Measurements from ENCODE around the gene NEURL4.
"Not testable (repeated sequence)": the region's sequence is repeated elsewhere in the genome, so short reads cannot be mapped to it uniquely, and the experiment has no call there.

Gene NEURL4

DNA sequence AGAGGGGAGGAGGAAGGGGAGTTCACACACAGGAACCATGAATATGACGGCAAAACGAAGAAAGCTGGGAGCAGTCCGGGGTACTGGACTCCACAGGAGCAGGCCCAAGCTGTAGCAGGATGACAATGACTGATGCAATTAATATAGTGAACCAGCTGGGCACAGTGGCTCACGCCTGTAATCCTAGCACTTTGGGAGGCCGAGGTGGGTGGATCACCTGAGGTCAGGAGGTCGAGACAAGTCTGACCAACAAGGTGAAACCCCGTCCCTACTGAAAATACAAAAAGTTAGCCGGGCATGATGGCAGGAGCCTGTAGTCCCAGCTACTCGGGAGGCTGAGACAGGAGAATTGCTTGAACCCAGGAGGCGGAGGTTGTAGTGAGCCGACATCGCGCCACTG is 6.6 kb upstream of the NEURL4 start:
- H3K27me3 Mint-ChIP-seq (ENCODE audit: low read depth); H3K9me3 Mint-ChIP-seq: not testable (repeated sequence)
- Mint-ChIP-seq H3K4me1 (ENCODE audit: low read depth) (peaks cover 38% of the 10 kb centered on the region), H3K4me3 (peak overlapping the region; percentile 97), H3K36me3 (ENCODE audit: low read depth) (peaks cover 18% of the 10 kb centered on the region), H3K27ac (peak overlapping the region; percentile 97)

DNA sequence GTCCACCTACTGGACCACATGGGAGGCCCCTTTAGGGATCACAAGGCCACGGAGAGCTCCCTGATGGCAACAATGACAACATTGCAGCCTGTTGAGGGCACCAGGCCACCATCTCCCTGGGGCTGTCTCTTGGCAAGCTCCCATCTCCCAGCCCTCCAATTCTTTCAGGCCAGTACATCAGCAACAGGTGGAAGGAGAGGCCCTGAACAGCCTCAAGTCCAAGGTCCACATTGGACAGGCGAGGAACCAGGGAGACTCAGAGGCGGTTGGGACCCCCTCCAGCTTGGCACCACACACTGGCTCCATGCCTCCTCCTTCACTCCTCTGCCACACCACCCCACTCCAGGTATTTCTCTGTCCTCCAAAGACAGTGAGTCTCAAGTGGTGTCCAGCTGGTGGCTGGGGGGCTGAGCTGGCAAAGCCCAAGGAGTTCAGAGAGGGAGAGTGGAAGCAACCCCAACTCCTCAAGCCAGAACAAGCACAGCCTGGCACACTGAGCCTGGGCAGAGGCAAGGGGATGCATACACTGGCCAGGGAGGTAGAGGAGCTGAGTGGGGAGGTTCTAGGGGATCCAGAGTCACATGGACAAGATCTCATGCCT is 5.9 kb upstream of the NEURL4 start:
- H3K4me1 Mint-ChIP-seq (ENCODE audit: low read depth) = peaks cover 37% of the 10 kb centered on the region
- H3K27me3 Mint-ChIP-seq (ENCODE audit: low read depth) = no peaks in the 10 kb centered on the region
- H3K36me3 Mint-ChIP-seq (ENCODE audit: low read depth) = peaks cover 16% of the 10 kb centered on the region
- H3K27ac Mint-ChIP-seq = peak overlapping the region; percentile 97
- no peaks in the 10 kb centered on the region for H3K9me3 Mint-ChIP-seq
- peak overlapping the region; percentile 97 for H3K4me3 Mint-ChIP-seq

DNA sequence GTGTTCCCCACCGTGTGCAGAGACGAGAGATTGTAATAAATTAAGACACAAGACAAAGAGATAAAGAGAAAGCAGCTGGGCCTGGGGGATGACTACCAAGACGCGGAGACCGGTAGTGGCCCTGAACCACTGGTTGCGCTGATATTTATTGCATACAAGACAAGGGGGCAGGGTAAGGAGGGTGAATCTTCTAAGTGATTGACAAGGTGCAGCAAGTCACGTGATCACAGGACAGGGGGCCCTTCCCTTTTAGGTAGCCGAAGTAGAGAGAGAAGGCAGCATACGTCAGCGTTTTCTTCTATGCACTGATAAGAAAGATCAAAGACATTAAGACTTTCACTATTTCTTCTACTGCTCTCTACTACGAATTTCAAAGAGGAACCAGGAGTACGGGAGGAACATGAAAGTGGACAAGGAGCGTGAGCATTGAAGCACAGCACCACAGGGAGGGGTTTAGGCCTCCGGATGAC is 3.5 kb upstream of the NEURL4 start:
- H3K27ac Mint-ChIP-seq = peak overlapping the region; percentile 71
- not testable (repeated sequence) for H3K27me3 Mint-ChIP-seq (ENCODE audit: low read depth)
- H3K4me3 Mint-ChIP-seq = peak overlapping the region; percentile 21

DNA sequence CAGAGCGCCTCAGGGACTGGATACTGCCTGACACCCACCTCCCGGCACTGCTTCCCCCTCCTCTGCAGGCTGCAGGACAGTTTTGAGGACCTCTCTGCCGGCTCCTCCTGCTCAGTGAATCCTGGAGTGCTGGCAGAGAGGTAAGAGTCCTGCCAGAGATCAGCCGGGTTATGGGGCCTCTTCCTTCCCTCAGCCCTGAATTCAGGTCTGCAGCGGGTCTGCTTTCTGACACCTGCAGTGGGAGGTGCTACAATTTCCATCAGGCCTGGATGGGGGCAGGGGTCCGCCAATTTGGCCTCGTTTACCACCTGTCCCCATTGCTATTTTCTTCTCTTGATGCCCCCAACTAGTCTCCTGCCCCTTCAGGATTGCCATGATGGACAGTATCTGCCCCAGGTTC is 3.0 kb upstream of the NEURL4 start:
- H3K27ac Mint-ChIP-seq = peak overlapping the region; percentile 71
- no peaks in the 10 kb centered on the region for H3K9me3 Mint-ChIP-seq
- H3K4me3 Mint-ChIP-seq = peak overlapping the region; percentile 21
- H3K36me3 Mint-ChIP-seq (ENCODE audit: low read depth) = peaks cover 3% of the 10 kb centered on the region
- peaks cover 37% of the 10 kb centered on the region for H3K4me1 Mint-ChIP-seq (ENCODE audit: low read depth)
- H3K27me3 Mint-ChIP-seq (ENCODE audit: low read depth) = no peaks in the 10 kb centered on the region

More for the DNA sequence above, 3.5 kb upstream of the NEURL4 start:
- not testable (repeated sequence) for H3K36me3 Mint-ChIP-seq (ENCODE audit: low read depth); H3K9me3 Mint-ChIP-seq
- peaks cover 41% of the 10 kb centered on the region for H3K4me1 Mint-ChIP-seq (ENCODE audit: low read depth)

DNA sequence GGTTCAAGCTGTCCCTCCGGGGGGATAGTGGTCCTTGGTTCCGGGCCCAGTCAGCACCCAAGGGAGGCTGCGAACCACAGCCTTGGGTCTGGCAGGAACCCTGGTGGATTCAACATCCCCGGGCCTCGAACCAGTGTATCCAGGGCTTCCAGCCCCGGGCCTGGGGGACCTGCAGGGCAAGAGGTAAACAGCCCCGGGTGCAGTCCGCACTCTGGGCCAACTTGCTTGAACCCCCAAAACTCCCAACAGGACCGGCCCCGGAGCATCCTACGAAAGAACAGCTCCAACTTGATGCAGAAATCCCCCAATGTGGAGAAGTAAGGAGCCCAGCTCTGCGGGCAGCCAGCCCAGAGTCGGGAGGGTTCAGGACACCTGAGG is 1.5 kb upstream of the NEURL4 start:
- Mint-ChIP-seq H3K36me3 (ENCODE audit: low read depth) (no peaks in the 10 kb centered on the region), H3K4me1 (ENCODE audit: low read depth) (peaks cover 30% of the 10 kb centered on the region), H3K27ac (no peak overlapping the region), H3K9me3 (no peaks in the 10 kb centered on the region), H3K27me3 (ENCODE audit: low read depth) (no peaks in the 10 kb centered on the region), H3K4me3 (peak overlapping the region; percentile 86)

DNA sequence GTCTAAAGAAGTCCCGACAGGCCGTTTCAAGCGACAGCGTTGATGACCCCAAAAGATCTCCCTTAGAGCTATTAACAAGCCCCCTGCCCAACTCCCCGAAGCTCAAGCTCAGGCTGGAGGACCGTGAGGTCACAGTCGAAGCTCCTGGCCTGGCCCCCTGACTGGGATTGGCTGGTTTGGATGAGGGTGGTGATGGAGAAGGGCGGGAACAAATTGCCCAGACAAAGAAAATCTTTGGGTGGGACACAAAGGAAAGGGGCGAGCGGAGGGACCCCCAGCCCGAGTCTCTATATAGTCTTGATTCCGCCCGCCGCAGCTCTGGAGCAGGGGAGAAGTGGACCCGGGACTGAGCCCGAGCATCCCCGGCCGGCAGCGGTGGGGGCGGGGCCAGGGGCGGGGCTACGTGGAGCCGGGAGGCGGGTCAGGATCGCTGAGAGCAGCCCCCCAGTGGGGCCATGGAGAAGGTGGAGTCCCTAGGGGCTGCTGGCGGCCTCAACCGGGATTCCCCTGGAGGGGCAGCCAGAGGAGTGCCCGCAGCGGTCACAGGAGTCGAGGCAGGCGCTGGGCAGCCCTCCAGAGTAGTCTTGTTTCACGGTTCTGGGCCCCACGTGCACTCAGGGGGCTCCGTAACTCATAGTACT is 982 bp upstream of the NEURL4 start:
- peaks cover 25% of the 10 kb centered on the region for H3K4me1 Mint-ChIP-seq (ENCODE audit: low read depth)
- peak overlapping the region; percentile 86 for H3K4me3 Mint-ChIP-seq
- no peaks in the 10 kb centered on the region for H3K9me3 Mint-ChIP-seq
- H3K27ac Mint-ChIP-seq = peak overlapping the region; percentile 88
- H3K36me3 Mint-ChIP-seq (ENCODE audit: low read depth) = no peaks in the 10 kb centered on the region
- H3K27me3 Mint-ChIP-seq (ENCODE audit: low read depth) = no peaks in the 10 kb centered on the region

DNA sequence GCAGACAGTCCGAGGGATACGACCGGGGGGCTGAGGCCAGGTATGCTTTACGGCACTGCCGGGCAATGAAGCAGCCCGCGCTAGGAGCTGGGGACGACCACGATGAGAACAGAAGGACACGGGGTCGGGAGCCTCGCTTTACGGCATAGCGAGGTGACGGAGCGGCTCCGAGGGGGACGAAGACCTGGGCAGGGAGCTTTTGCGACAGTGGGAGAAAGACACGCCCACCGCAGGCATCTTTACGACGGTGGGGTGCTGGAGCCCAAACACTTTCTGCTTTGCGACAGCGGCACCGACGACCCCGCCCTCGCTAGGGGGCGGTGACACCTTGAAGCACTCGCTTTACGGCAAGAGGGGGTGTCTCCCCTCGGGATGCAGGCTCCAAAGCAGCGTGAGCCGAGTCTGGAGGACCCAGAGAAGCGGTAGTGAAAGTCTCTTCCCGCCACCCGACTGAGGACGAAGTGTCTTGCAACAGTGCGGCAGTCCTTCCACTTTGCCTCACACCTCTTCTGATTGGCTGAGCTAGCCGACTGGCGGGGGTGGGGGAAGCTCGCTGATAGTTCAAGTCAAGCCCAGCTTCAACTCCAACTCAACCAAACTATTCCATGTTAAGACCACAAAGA is 350 bp upstream of the NEURL4 start:
- H3K27me3 Mint-ChIP-seq (ENCODE audit: low read depth) = no peaks in the 10 kb centered on the region
- no peaks in the 10 kb centered on the region for H3K9me3 Mint-ChIP-seq
- H3K4me3 Mint-ChIP-seq = peak overlapping the region; percentile 86
- peaks cover 24% of the 10 kb centered on the region for H3K4me1 Mint-ChIP-seq (ENCODE audit: low read depth)
- no peaks in the 10 kb centered on the region for H3K36me3 Mint-ChIP-seq (ENCODE audit: low read depth)
- peak overlapping the region; percentile 88 for H3K27ac Mint-ChIP-seq

DNA sequence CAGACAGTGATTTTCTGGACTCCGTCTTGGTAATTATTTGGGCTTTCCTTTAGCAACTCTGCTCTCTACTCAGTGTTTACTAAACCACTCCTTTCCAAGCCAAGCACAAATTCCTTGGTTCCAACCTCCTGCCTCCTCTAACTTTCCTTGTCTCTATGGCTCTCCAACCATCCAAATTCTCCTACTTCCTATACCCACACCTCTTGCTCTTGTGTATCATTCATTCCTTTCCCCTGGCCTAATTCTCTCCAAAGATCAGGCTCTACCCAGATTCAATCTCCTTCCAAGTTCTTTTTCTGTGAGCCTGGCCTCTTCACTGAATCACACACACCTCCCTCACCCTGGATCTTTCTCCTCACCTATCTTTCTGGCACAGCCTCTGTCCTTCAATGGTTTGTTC is 1.1 kb downstream of the NEURL4 start:
- Mint-ChIP-seq H3K4me1 (ENCODE audit: low read depth) (peaks cover 24% of the 10 kb centered on the region), H3K9me3 (no peaks in the 10 kb centered on the region), H3K27ac (peak overlapping the region; percentile 22), H3K36me3 (ENCODE audit: low read depth) (peaks cover 4% of the 10 kb centered on the region), H3K27me3 (ENCODE audit: low read depth) (no peaks in the 10 kb centered on the region), H3K4me3 (peak overlapping the region; percentile 87)

DNA sequence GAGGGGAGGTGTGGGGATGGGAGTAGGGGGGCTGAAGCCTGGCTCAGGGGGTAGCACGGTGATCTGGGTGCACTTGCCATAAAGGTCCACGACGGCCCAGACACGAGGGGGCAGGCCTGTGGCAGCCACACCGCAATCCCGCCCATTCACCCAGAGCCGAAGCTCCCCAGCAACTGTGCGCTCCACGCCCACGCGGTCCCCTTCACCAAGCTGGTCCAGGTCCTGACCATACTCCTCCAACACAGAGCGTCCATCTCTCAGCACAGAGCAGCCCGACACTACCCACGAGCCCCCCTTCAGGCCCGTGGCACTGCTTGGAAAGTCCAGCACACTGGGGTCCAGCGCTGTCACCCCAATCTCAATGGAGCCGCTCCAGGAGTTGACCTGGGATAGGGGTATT is 1.6 kb downstream of the NEURL4 start:
- H3K9me3 Mint-ChIP-seq = no peaks in the 10 kb centered on the region
- no peak overlapping the region for H3K4me3 Mint-ChIP-seq
- peaks cover 20% of the 10 kb centered on the region for H3K4me1 Mint-ChIP-seq (ENCODE audit: low read depth)
- H3K27me3 Mint-ChIP-seq (ENCODE audit: low read depth) = no peaks in the 10 kb centered on the region
- H3K27ac Mint-ChIP-seq = no peak overlapping the region
- peaks cover 4% of the 10 kb centered on the region for H3K36me3 Mint-ChIP-seq (ENCODE audit: low read depth)

DNA sequence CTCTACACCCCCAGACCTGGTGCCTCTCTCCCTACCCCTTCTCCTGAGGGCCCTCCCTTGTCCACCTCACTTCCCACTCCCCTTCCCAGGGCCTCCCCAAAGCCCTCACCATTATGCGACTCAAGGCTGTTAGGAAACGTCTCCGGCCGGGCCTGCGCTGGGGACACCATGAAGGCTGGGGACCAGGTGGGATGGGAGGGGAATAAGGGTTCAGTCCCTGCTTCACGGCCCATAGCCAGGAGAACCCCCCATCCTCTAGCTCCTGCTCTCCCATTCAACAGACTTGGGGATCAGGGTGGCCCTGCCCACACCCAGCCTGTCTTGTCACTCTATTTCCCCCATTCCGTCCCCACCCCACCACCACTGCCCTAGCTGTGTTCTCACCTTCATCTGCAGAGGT is 2.1 kb downstream of the NEURL4 start:
- Mint-ChIP-seq H3K27me3 (ENCODE audit: low read depth) (no peaks in the 10 kb centered on the region), H3K27ac (no peak overlapping the region), H3K4me1 (ENCODE audit: low read depth) (peaks cover 16% of the 10 kb centered on the region), H3K9me3 (no peaks in the 10 kb centered on the region), H3K4me3 (no peak overlapping the region), H3K36me3 (ENCODE audit: low read depth) (peaks cover 9% of the 10 kb centered on the region)

DNA sequence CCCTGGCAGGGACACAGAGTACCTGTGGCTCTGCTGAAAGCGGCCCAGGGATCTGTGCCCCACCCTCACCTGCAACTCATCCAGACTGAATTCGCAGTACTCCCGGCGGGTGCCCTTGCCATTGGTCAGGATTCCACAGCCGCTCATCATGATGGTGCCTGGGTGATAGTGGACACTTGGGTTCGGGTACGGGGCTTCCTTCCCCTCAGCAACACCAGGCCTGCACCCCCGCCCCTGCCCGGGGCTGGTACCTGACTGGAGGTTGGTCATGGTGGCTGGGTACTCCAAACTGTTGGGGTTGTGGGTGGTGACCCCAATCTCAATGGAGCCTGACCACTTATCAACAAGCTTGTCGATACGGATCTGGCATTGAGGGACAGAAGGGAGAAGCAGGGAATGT is 2.9 kb downstream of the NEURL4 start:
- Mint-ChIP-seq H3K4me1 (ENCODE audit: low read depth) (peaks cover 16% of the 10 kb centered on the region), H3K36me3 (ENCODE audit: low read depth) (peaks cover 16% of the 10 kb centered on the region), H3K9me3 (no peaks in the 10 kb centered on the region), H3K4me3 (no peak overlapping the region), H3K27ac (no peak overlapping the region), H3K27me3 (ENCODE audit: low read depth) (no peaks in the 10 kb centered on the region)

DNA sequence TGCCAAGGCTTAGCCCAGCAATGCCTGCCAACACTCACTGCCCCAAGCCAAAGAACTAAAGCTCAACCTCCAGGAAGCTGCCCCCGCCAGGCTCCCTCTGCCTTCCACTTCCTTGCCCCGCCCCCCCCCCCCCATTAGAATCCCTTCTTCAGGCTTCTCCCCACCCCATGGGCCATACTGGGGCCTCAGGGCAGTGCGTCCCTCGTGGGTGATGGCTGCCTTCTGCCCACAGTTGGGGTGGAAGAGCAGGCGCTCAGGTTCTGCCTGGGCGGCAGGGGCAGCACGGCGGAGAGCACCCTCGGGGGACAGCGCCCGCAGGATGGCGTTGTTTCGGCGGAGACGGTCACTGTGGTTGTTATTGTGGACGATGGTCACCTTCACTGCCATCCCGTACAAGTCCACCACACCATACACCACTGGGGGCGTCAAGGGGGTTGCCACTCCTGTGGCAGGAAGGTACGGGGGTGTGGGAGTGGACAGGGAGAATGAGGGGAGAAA is 4.1 kb downstream of the NEURL4 start:
- H3K9me3 Mint-ChIP-seq = no peaks in the 10 kb centered on the region
- no peak overlapping the region for H3K4me3 Mint-ChIP-seq
- peaks cover 16% of the 10 kb centered on the region for H3K4me1 Mint-ChIP-seq (ENCODE audit: low read depth)
- peak overlapping the region; percentile 26 for H3K27ac Mint-ChIP-seq
- H3K36me3 Mint-ChIP-seq (ENCODE audit: low read depth) = peaks cover 17% of the 10 kb centered on the region
- no peaks in the 10 kb centered on the region for H3K27me3 Mint-ChIP-seq (ENCODE audit: low read depth)

DNA sequence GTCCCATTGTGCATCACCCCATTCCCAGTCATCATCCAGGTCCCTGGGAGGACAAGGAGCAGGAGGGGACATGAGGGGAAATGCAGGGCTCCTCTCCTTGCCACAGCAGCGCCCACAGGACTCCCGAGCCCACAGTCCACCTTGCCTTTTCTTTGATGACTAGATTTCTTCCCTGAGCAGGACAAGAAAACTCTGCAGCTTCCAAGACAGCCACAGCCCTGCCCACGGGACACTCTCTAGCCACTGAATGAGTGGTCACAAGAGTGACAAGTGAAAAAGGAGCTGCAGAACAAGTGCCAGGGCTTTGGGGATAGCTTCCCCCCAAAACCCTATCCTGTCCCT is 4.7 kb downstream of the NEURL4 start:
- Mint-ChIP-seq H3K27ac (no peak overlapping the region), H3K4me3 (no peak overlapping the region), H3K4me1 (ENCODE audit: low read depth) (peaks cover 12% of the 10 kb centered on the region), H3K9me3 (no peaks in the 10 kb centered on the region), H3K36me3 (ENCODE audit: low read depth) (peaks cover 17% of the 10 kb centered on the region), H3K27me3 (ENCODE audit: low read depth) (no peaks in the 10 kb centered on the region)

DNA sequence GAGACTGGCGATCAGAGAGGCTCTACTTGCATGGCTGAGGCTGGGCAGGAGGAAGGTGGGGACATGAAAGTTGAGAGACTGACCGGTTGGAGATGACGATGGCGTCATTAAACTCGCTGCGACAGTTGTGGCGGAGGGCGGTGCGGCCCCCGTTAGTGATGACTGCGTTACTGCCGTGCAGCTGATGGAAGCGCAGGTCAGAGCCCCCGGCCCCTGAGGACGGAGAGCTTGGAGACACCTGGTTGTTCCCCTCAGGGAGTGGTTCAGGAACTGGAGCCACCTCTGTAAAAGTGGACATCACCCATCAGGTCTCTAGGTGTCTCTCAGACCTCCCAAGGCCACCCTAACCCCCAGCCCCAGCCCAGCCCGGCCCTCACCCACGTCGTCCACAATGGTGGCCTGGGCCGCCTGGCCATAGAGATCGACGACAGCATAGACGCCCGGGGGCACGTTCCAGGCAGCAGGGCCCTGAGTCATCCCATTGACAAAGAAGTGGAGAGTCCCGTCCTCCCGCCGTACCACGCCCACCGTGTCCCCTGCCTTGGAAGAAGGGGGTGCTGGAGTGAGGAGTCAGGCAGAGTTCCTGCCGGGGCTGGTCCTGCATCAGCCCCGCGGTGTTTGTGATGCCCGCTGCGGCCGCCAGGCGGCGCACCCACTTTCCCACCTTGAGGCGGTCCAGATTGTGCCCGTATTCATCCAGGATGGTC is 5.3 kb downstream of the NEURL4 start:
- Mint-ChIP-seq H3K4me3 (no peak overlapping the region), H3K4me1 (ENCODE audit: low read depth) (peaks cover 12% of the 10 kb centered on the region), H3K27me3 (ENCODE audit: low read depth) (no peaks in the 10 kb centered on the region), H3K9me3 (no peaks in the 10 kb centered on the region), H3K36me3 (ENCODE audit: low read depth) (peaks cover 18% of the 10 kb centered on the region), H3K27ac (no peak overlapping the region)
